Mesenchymal stem cell (in vitro differentiated cells and primary cell): Measurements from ENCODE around the gene SPOCK3.
"Not testable (repeated sequence)": the region's sequence is repeated elsewhere in the genome, so short reads cannot be mapped to it uniquely, and the experiment has no call there.

ENCODE experiments used
- DNase-seq: peaks from one replicate; pipeline ENCODE4 v3.0.0-alpha.2; 2013
- H2AFZ ChIP-seq: one replicate; pipeline ENCODE4 v1.6.1; 2013; ENCODE audit warnings: low read depth, mild to moderate bottlenecking, control low read depth, inconsistent platforms, low read length, moderate library complexity
- H2AK5ac ChIP-seq: 2 replicates; pipeline ENCODE4 v1.6.1; 2013; ENCODE audit warnings: low read length, moderate library complexity, mild to moderate bottlenecking, inconsistent platforms; ENCODE audit not compliant: severe bottlenecking
- H2BK120ac ChIP-seq: one replicate; pipeline ENCODE4 v1.6.1; 2013; ENCODE audit warnings: low read depth, mild to moderate bottlenecking, inconsistent platforms, low read length, moderate library complexity
- H2BK12ac ChIP-seq, 2 experiments: one replicate each; pipeline ENCODE4 v1.6.1; 2013; ENCODE audit warnings: inconsistent platforms in 2 of 2, low read length in 2 of 2, mild to moderate bottlenecking in 2 of 2, moderate library complexity in 2 of 2, control low read depth in 1 of 2
- H2BK15ac ChIP-seq: one replicate; pipeline ENCODE4 v1.6.1; 2013; ENCODE audit warnings: mild to moderate bottlenecking, low read depth, inconsistent platforms; ENCODE audit not compliant: poor library complexity, severe bottlenecking
- H2BK5ac ChIP-seq: 2 replicates; pipeline ENCODE4 v1.6.1; 2013; ENCODE audit warnings: low read depth, mild to moderate bottlenecking, low read length, control low read depth, inconsistent platforms; ENCODE audit not compliant: poor library complexity, severe bottlenecking
- H3K14ac ChIP-seq, 2 experiments: one replicate each; pipeline ENCODE4 v1.6.1; 2013; ENCODE audit warnings: inconsistent platforms in 2 of 2, low read length in 2 of 2, control low read depth in 1 of 2, mild to moderate bottlenecking in 1 of 2, moderate library complexity in 1 of 2
- H3K18ac ChIP-seq, 2 experiments: one replicate each; pipeline ENCODE4 v1.6.1; 2013; ENCODE audit warnings: inconsistent platforms in 2 of 2, low read length in 2 of 2, control low read depth in 1 of 2, low read depth in 1 of 2, mild to moderate bottlenecking in 1 of 2
- H3K23ac ChIP-seq, 2 experiments: one replicate each; pipeline ENCODE4 v1.6.1; 2013; ENCODE audit warnings: inconsistent platforms in 2 of 2, low read length in 2 of 2, mild to moderate bottlenecking in 2 of 2, moderate library complexity in 2 of 2, control low read depth in 1 of 2
- H3K27ac ChIP-seq: 2 replicates; pipeline ENCODE4 v1.5.1; 2013; ENCODE audit warnings: mild to moderate bottlenecking, moderate library complexity, low read length, control low read depth, inconsistent platforms; ENCODE audit not compliant: poor library complexity, severe bottlenecking
- H3K27me3 ChIP-seq, 2 experiments: 2 replicates each; pipeline versions ENCODE4 v1.6.1 to v1.7.0; 2013; ENCODE audit warnings: low read length in 2 of 2, mild to moderate bottlenecking in 2 of 2, moderate library complexity in 2 of 2, control low read depth in 1 of 2, inconsistent platforms in 1 of 2; ENCODE audit not compliant: control insufficient read depth in 1 of 2, insufficient read depth in 1 of 2
- H3K36me3 ChIP-seq, 2 experiments: 2 replicates each; pipeline versions ENCODE4 v1.6.1 to v1.7.0; 2013; ENCODE audit warnings: low read length in 2 of 2, control low read depth in 1 of 2, inconsistent platforms in 1 of 2, low read depth in 1 of 2, mild to moderate bottlenecking in 1 of 2; ENCODE audit not compliant: insufficient read depth in 2 of 2, control insufficient read depth in 1 of 2
- H3K4ac ChIP-seq, 2 experiments: one replicate each; pipeline ENCODE4 v1.6.1; 2013; ENCODE audit warnings: inconsistent platforms in 2 of 2, low read length in 2 of 2, mild to moderate bottlenecking in 2 of 2, moderate library complexity in 2 of 2, control low read depth in 1 of 2, low read depth in 1 of 2
- H3K4me1 ChIP-seq: 2 replicates; pipeline ENCODE4 v1.6.1; 2013; ENCODE audit warnings: low read depth, low read length, control low read depth; ENCODE audit not compliant: control insufficient read depth, insufficient read depth
- H3K4me2 ChIP-seq: 2 replicates; pipeline ENCODE4 v1.6.1; 2013; ENCODE audit warnings: low read length, mild to moderate bottlenecking, inconsistent platforms; ENCODE audit not compliant: poor library complexity, severe bottlenecking
- H3K4me3 ChIP-seq, 2 experiments: 2 replicates each; pipeline versions ENCODE4 v1.5.1 to v1.7.0; 2013; ENCODE audit warnings: low read length in 2 of 2, mild to moderate bottlenecking in 2 of 2, control low read depth in 1 of 2, low read depth in 1 of 2; ENCODE audit not compliant: insufficient read depth in 1 of 2
- H3K79me1 ChIP-seq: replicated peaks from 2 replicates; pipeline ENCODE4 v1.6.1; 2013; ENCODE audit warnings: mild to moderate bottlenecking, control low read depth, low read length, inconsistent platforms; ENCODE audit not compliant: poor library complexity, severe bottlenecking
- H3K9ac ChIP-seq: 2 replicates; pipeline ENCODE4 v1.7.0; 2013; ENCODE audit warnings: mild to moderate bottlenecking, low read length, moderate library complexity
- H3K9me3 ChIP-seq: 2 replicates; pipeline ENCODE4 v1.7.0; 2013; ENCODE audit warnings: mild to moderate bottlenecking, low read length; ENCODE audit not compliant: control insufficient read depth
- H4K8ac ChIP-seq: one replicate; pipeline ENCODE4 v1.6.1; 2013; ENCODE audit warnings: inconsistent platforms, mild to moderate bottlenecking, low read length, moderate library complexity
- H4K91ac ChIP-seq: one replicate; pipeline ENCODE4 v1.6.1; 2013; ENCODE audit warnings: mild to moderate bottlenecking, low read length, inconsistent platforms
- WGBS: methylation state at CpG from one replicate; pipeline ENCODE4 v1.1.7; 2013; ENCODE audit warnings: mixed read lengths; 5-methylcytosine and 5-hydroxymethylcytosine counted together

The SPOCK3 gene

DNA sequence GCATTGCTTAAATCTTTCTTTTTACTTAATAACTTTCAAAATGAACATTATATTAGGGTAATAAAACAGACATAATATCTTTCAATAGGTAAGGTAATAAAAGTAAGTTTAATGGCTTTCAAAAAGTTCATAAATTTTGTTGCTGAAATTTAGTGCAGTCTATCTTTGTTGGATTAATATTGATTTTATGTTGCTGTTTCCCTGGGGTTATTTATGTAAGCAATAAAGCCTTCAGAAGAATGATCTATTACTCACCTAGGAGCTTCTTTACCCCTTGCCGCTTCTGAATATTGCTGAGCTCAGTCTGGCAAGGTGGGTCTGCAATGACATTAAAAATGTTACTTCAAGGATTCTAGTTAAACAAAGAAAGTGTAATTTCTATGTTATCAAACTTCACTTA lies 492.6 kb downstream of the SPOCK3 start:
- Histone ChIP-seq H3K4me2 (no peak overlapping the region), H3K4ac (no peak overlapping the region)
- WGBS: no CpG with 5 or more reads among the region's 1 CpG

GRCh38 chr4:166739215-166739614 lies 495.1 kb downstream of the SPOCK3 start:
- H2BK5ac ChIP-seq, H3K36me3 ChIP-seq, H2BK120ac ChIP-seq, H4K91ac ChIP-seq, H3K14ac ChIP-seq, H4K8ac ChIP-seq, H2BK15ac ChIP-seq, H3K27me3 ChIP-seq, H2BK12ac ChIP-seq, DNase-seq, H3K27ac ChIP-seq, H3K4me3 ChIP-seq, H3K9me3 ChIP-seq, H2AK5ac ChIP-seq, H3K79me1 ChIP-seq, H3K18ac ChIP-seq, H3K9ac ChIP-seq, H3K23ac ChIP-seq, H3K4ac ChIP-seq, H3K4me1 ChIP-seq, H3K4me2 ChIP-seq, H2AFZ ChIP-seq: not testable (repeated sequence)
- WGBS: no CpG with 5 or more reads among the region's 4 CpGs

More for the DNA sequence above, 492.6 kb downstream of the SPOCK3 start:
- Histone ChIP-seq H3K36me3 (no peaks in the 10 kb centered on the region), H2AK5ac (no peak overlapping the region), H2BK15ac (no peak overlapping the region), H4K91ac (no peak overlapping the region), H2BK5ac (no peak overlapping the region), H3K18ac (no peak overlapping the region), H3K9me3 (peaks cover 3% of the 10 kb centered on the region), H3K4me3 (no peak overlapping the region), H4K8ac (no peak overlapping the region), H2AFZ (no peak overlapping the region), H3K4me1 (no peaks in the 10 kb centered on the region), H3K79me1 (no peaks in the 10 kb centered on the region), H3K23ac (no peak overlapping the region), H3K27ac (no peak overlapping the region), H2BK120ac (no peak overlapping the region), H2BK12ac (no peak overlapping the region), H3K9ac (no peak overlapping the region), H3K27me3 (no peaks in the 10 kb centered on the region), H3K14ac (no peak overlapping the region)
- DNase-seq: no peak

DNA sequence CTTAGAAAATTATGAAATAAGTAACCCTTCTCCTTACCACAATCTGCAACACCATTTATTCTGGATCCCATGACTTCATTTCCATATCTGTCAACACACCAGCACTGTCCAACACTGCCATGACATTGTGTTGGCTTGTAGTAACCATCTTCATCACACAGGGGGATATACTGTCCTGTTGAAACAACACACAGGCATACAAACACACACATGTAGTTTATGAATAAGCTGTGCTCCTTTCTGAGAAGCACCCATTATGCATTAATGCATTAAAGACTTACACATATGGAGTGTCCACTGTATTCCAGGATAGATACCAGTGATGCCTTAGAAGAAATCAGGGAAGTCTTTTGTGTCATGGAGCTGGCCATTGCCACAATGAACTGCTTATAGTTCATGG lies 496.9 kb downstream of the SPOCK3 start:
- no peak overlapping the region for H2BK15ac ChIP-seq
- no peaks in the 10 kb centered on the region for H3K36me3 ChIP-seq
- DNase-seq: no peak
- H3K27ac ChIP-seq: no peak overlapping the region
- no peak overlapping the region for H3K4ac ChIP-seq
- H2AK5ac ChIP-seq: no peak overlapping the region
- no peak overlapping the region for H2BK12ac ChIP-seq
- no peaks in the 10 kb centered on the region for H3K4me1 ChIP-seq
- H3K4me2 ChIP-seq: no peak overlapping the region
- no peak overlapping the region for H2BK120ac ChIP-seq
- no peak overlapping the region for H3K23ac ChIP-seq
- H3K14ac ChIP-seq: no peak overlapping the region
- no peak overlapping the region for H4K91ac ChIP-seq
- no peak overlapping the region for H3K18ac ChIP-seq
- H3K9ac ChIP-seq: no peak overlapping the region
- no peak overlapping the region for H2BK5ac ChIP-seq
- no peak overlapping the region for H4K8ac ChIP-seq
- H3K9me3 ChIP-seq: peaks cover 3% of the 10 kb centered on the region
- no peak overlapping the region for H2AFZ ChIP-seq
- H3K4me3 ChIP-seq: no peak overlapping the region
- H3K27me3 ChIP-seq: no peaks in the 10 kb centered on the region
- H3K79me1 ChIP-seq: no peaks in the 10 kb centered on the region

GRCh38 chr4:166735553-166735952 lies 498.7 kb downstream of the SPOCK3 start:
- Histone ChIP-seq H4K8ac (no peak overlapping the region), H3K9ac (no peak overlapping the region), H2AK5ac (no peak overlapping the region), H3K9me3 (peaks cover 3% of the 10 kb centered on the region), H2AFZ (no peak overlapping the region), H2BK5ac (no peak overlapping the region), H3K27me3 (no peaks in the 10 kb centered on the region), H3K4me1 (no peaks in the 10 kb centered on the region), H3K4ac (no peak overlapping the region), H4K91ac (no peak overlapping the region), H3K36me3 (no peaks in the 10 kb centered on the region), H2BK120ac (no peak overlapping the region), H3K14ac (no peak overlapping the region), H3K27ac (no peak overlapping the region), H3K23ac (no peak overlapping the region), H3K79me1 (no peaks in the 10 kb centered on the region), H3K18ac (no peak overlapping the region), H2BK15ac (no peak overlapping the region), H2BK12ac (no peak overlapping the region), H3K4me2 (no peak overlapping the region), H3K4me3 (no peak overlapping the region)
- WGBS: 94% methylated on average over 1 of the region's 1 CpG
- no peak for DNase-seq
